HG03432 (cell line): ENCODE results near the gene NEDD4L.

Source experiments
- ATAC-seq: cut with Tn5 transposase; IDR thresholded peaks from one replicate; pipeline ENCODE4 v1.9.1; 2021; ENCODE audit warnings: mild to moderate bottlenecking, moderate library complexity; ENCODE audit not compliant: unreplicated experiment

Gene NEDD4L

GRCh38 chr18:58177896-58178470, 134.0 kb downstream of the NEDD4L start:
- no peak for ATAC-seq

- no peak for ATAC-seq
These were observed 134.5 kb downstream of the NEDD4L start for GRCh38 chr18:58178511-58178910.

DNA sequence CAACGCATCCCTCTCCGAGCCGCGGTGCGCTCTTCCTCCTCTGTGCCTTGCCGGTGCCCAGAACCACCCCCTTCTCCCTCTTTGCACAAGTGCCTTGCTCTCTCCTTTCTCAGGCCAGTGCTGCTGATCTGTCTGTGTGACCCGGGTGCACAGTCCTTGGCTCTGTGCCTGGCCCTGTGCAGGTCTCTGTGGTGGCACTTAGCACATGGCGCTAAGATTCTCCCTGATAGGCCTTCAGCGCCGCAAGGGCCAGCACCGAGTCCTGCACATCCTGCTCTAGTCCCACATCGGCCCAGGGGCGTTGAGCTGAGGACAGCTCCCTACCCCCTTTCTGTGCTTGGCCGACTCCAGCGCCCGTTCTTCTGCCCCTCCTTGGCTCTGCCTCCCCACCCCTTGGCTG, 136.1 kb downstream of the NEDD4L start:
- ATAC-seq: no peak

DNA sequence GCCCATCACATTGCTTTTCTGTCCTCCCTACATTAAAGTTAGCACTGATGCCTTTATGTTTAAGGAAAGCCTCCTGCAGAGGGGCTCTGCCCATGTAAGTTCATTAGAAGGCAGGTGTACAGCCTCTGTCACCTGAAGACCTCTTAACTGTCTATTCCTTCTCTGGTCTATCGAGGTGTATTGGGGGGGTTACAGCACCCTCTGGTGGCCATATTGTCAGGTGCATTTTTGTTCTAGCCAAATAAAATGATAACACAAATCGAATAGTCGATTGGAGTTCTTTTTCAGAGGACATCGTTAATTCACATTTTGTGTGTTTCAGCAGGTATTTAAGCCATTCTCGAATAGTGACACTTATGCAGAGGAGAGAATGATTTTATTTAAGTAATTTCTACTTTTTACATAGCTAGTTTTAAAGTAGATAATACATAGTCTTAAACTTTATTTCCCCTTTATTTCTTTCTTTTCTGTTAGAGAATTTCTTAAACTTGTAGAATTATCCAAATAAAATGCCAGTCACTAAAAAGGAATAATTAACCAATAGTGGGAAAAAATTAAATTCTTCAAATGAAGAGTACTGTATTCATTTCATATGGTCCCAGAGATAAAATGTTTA, 136.8 kb downstream of the NEDD4L start:
- no peak for ATAC-seq

GRCh38 chr18:58181988-58182387, 138.0 kb downstream of the NEDD4L start:
- ATAC-seq: no peak

DNA sequence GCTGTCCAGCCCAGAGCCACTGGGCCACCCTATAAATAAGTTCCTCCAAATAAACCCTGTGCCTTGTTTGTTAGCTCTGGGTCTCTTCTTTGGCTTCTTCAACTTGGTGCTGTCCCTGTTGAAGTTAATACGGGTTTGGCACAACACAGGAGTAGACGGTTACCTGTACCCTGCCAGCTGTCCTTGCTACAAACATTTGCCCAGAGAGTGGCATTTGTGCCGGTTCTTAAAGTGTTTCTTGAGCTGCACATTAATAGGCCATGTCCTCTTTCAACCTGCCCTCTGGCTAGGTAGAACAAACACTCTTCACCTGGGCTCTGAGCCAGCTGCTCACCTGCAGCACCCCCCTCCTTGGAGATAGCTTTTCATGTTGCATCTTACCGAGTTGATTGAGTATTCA, 139.2 kb downstream of the NEDD4L start:
- no peak for ATAC-seq

- ATAC-seq: no peak
These were observed 142.4 kb downstream of the NEDD4L start for GRCh38 chr18:58186258-58186948.

- no peak for ATAC-seq
These were observed 143.6 kb downstream of the NEDD4L start for GRCh38 chr18:58187674-58188073.

DNA sequence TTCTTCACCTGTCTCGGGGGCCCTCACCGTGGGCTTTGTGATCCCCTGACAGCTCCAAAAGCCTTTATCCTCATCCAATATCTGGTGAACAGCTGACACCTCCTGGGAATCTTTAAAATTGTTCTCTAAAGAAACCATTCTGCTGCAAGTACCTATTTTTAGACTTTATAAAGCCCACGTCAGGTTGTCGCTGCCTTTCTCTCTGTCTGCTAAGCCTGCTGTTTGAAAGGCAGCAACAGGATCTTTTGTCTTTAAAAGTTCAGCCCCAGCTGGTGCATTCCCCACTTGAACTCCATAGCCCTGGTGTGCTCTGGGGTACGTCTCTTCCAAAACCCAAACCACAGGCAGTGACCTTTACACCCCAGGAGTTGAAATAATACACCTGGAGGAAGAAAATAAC, 145.0 kb downstream of the NEDD4L start:
- no peak for ATAC-seq

GRCh38 chr18:58190842-58191530, 147.0 kb downstream of the NEDD4L start:
- ATAC-seq: no peak

- no peak for ATAC-seq
These were observed 147.6 kb downstream of the NEDD4L start for GRCh38 chr18:58191626-58192025.

DNA sequence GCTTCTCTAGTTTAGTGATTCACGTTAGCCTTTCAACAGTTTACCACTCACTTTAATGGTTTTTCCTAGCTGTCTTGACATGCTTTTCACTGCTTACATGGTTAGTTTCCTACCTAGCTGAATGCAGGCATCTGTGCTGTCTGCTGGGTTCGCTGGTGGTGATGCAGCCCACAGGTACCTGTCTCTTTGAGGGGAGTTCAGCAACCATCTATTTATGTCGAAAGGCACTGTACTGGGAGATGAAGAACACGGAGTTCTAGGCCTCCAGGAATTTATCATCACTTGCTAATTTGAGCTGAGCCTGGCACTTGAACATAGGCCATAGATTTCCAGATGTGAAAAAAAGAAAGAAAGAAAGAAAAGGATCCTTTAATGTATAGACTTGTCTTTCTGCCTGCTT, 148.5 kb downstream of the NEDD4L start:
- ATAC-seq: no peak

- no peak for ATAC-seq
These were observed 150.0 kb downstream of the NEDD4L start for GRCh38 chr18:58194028-58194427.

- ATAC-seq: no peak
These were observed 151.3 kb downstream of the NEDD4L start for GRCh38 chr18:58195278-58195765.

- ATAC-seq: no peak
These were observed 152.1 kb downstream of the NEDD4L start for GRCh38 chr18:58196164-58196563.

DNA sequence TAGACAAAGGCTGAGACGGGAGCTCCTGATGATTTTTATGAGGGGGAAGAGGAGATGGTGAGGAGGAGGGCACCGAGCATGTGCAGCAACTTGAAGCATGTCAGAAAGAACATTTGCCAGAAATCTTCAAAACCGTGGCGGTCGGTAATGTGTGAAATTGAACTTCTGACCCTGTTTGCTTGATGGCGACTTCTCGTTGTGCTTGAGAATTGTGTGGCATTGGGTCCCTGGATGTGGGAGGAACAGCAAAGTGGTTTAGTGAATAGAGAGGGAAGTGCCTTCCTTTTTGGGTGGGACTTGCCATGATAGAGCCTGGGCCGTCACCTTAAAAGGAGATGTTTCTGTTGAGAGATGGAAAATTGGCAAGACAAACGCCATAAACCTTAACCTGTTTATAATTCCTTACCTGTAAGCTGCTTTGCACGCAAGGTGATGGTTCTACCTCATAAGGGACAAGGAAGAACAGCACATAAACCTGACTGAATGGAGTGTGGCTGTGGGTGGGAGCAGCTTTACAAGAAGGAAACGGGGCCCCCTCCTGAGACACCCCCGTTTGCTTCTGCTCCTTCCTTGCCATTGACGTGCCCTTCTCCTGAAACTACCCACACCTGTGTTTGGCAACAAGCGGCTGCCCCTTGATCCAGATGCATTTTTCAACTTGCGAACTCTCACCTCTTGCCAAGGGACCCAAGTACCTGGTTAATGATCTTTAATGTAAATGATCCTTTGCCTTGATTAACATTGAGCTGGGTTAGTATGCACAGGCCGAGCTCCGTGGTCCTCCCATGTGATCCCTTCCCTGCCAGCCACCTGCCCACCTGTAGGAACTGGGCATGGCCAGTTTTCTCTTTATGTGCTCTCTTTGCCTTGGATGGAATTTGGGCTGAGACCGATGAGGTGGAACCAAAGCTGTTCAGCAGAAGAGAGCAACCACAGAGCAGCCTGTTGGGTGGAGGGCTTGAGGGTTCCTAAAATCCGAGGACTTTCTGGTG, 153.2 kb downstream of the NEDD4L start:
- ATAC-seq: no peak

GRCh38 chr18:58201268-58201667, 157.2 kb downstream of the NEDD4L start:
- ATAC-seq: no peak

GRCh38 chr18:58201733-58202730, 158.0 kb downstream of the NEDD4L start:
- no peak for ATAC-seq

GRCh38 chr18:58204776-58205442, 160.9 kb downstream of the NEDD4L start:
- ATAC-seq: no peak
